ENCODE data around the gene FGFR2.

Gene FGFR2

GRCh38 chr10:121573538-121573941 is 24.7 kb downstream of the FGFR2 start:
- DNase-seq (ENCODE audit: low read depth) = no peak
- no peak overlapping the region for H3K4me3 ChIP-seq (ENCODE audit: low read depth, low read length)
- TF ChIP-seq MAX (IDR thresholded peaks at IDR 0.05; ENCODE audit: low read depth, low read length) (no peak), POLR2A (IDR thresholded peaks at IDR 0.05; ENCODE audit: extremely low read depth, insufficient read length) (no peak), MYC (IDR thresholded peaks at IDR 0.05; ENCODE audit: low read depth, low read length) (no peak)
- TF ChIP-seq, protein P1, sequence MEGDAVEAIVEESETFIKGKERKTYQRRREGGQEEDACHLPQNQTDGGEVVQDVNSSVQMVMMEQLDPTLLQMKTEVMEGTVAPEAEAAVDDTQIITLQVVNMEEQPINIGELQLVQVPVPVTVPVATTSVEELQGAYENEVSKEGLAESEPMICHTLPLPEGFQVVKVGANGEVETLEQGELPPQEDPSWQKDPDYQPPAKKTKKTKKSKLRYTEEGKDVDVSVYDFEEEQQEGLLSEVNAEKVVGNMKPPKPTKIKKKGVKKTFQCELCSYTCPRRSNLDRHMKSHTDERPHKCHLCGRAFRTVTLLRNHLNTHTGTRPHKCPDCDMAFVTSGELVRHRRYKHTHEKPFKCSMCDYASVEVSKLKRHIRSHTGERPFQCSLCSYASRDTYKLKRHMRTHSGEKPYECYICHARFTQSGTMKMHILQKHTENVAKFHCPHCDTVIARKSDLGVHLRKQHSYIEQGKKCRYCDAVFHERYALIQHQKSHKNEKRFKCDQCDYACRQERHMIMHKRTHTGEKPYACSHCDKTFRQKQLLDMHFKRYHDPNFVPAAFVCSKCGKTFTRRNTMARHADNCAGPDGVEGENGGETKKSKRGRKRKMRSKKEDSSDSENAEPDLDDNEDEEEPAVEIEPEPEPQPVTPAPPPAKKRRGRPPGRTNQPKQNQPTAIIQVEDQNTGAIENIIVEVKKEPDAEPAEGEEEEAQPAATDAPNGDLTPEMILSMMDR (IDR thresholded peaks at IDR 0.05; ENCODE audit: low read depth, low read length) = no peak

DNA sequence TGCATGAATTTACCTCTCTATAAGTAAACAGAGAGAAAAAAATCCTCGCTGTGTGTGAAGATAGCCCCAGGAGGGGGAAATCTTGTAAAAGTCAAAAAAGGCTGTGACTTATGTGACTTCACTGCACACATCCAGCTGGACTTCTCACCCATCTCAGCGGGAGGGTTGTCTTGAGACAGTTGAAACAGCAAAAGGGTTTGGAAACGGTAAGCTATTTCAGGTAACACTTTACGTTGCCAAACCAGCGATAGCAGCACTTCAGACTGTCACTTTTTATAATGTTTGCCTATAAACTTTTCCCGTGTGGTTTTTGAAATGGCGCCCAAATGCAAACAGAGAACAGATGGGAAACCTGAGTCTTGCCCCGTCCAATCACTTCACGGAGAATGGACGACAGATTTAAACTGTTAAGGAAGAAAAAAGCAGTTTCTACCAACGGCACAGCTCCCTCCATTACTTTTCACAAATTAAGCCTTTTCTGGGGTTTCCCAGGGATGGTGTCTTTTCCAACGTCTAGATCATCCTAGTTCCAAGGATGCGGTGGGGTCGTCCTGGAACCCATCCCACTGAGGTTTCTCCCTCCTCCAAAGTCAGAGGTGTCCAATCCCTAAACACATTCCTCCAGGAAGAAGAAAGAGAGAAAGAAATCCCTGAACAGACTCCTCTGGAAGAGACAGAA is 25.2 kb downstream of the FGFR2 start:
- TF ChIP-seq, protein P1 (IDR thresholded peaks at IDR 0.05; ENCODE audit: low read depth, low read length) = no peak
- TF ChIP-seq MAX (IDR thresholded peaks at IDR 0.05; ENCODE audit: low read depth, low read length) (no peak), POLR2A (IDR thresholded peaks at IDR 0.05; ENCODE audit: extremely low read depth, insufficient read length) (no peak), MYC (IDR thresholded peaks at IDR 0.05; ENCODE audit: low read depth, low read length) (no peak)
- DNase-seq (ENCODE audit: low read depth) = no peak
- H3K4me3 ChIP-seq (ENCODE audit: low read depth, low read length) = no peak overlapping the region

- no peak for DNase-seq (ENCODE audit: low read depth)
- TF ChIP-seq MAX (IDR thresholded peaks at IDR 0.05; ENCODE audit: low read depth, low read length) (no peak), MYC (IDR thresholded peaks at IDR 0.05; ENCODE audit: low read depth, low read length) (no peak), POLR2A (IDR thresholded peaks at IDR 0.05; ENCODE audit: extremely low read depth, insufficient read length) (no peak)
- TF ChIP-seq, protein P1 (IDR thresholded peaks at IDR 0.05; ENCODE audit: low read depth, low read length) = no peak
- no peak overlapping the region for H3K4me3 ChIP-seq (ENCODE audit: low read depth, low read length)
These were observed 27.9 kb downstream of the FGFR2 start for GRCh38 chr10:121570315-121570714.

DNA sequence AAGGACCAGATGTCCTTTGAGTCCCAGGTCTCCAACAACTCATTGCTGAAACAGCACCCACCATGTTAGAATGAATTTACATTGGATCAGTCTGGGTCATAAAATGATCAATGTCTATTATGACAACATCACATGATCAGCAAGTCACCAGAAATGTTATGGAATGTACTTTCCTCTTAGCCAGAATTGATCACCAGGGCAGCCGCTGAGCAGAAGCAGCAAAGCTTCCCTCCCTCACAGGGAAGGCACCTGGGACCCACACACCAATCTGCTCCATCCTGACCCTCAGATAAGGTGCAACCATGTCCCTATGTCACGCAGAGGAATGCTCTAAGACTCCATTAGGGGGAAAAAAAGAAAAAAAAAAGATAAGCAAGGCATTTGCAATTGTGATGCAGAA is 30.0 kb downstream of the FGFR2 start:
- TF ChIP-seq MAX (IDR thresholded peaks at IDR 0.05; ENCODE audit: low read depth, low read length) (no peak), POLR2A (IDR thresholded peaks at IDR 0.05; ENCODE audit: extremely low read depth, insufficient read length) (no peak), MYC (IDR thresholded peaks at IDR 0.05; ENCODE audit: low read depth, low read length) (no peak)
- TF ChIP-seq, protein P1 (IDR thresholded peaks at IDR 0.05; ENCODE audit: low read depth, low read length) = no peak
- no peak for DNase-seq (ENCODE audit: low read depth)

GRCh38 chr10:121567569-121567968 is 30.7 kb downstream of the FGFR2 start:
- no peak for TF ChIP-seq POLR2A (IDR thresholded peaks at IDR 0.05; ENCODE audit: extremely low read depth, insufficient read length)
- no peak for TF ChIP-seq MYC (IDR thresholded peaks at IDR 0.05; ENCODE audit: low read depth, low read length)
- no peak for TF ChIP-seq MAX (IDR thresholded peaks at IDR 0.05; ENCODE audit: low read depth, low read length)
- TF ChIP-seq, protein P1 (IDR thresholded peaks at IDR 0.05; ENCODE audit: low read depth, low read length) = no peak
- H3K4me3 ChIP-seq (ENCODE audit: low read depth, low read length) = no peak overlapping the region
- DNase-seq (ENCODE audit: low read depth) = no peak

More for the DNA sequence above, 30.0 kb downstream of the FGFR2 start:
- H3K4me3 ChIP-seq (ENCODE audit: low read depth, low read length) = no peak overlapping the region

Data from NB4 (cell line).